Immature natural killer cell (primary cell): ENCODE results near the gene MEIS2. TPM values are rescaled to one million over a fixed set of nuclear protein-coding genes. Genes with fewer than 3 reads are reported as not detected.

Source experiments
- DNase-seq, 3 donors: peaks; one replicate each; pipeline ENCODE4 v3.0.0; 2022; ENCODE audit warnings: mixed read lengths in 1 of 3
- H3K27ac Mint-ChIP-seq, 6 donors: one replicate each; pipeline ENCODE4 v1.8.0; 2020; ENCODE audit warnings: mixed read lengths in 6 of 6, mild to moderate bottlenecking in 5 of 6, inconsistent platforms in 4 of 6, moderate library complexity in 3 of 6
- H3K27me3 Mint-ChIP-seq, 3 donors: one replicate each; pipeline ENCODE4 v1.8.0; 2020 to 2021; ENCODE audit warnings: low read depth in 3 of 3, mild to moderate bottlenecking in 3 of 3, mixed read lengths in 3 of 3, moderate library complexity in 3 of 3, inconsistent platforms in 1 of 3
- H3K36me3 Mint-ChIP-seq, 3 donors: one replicate each; pipeline ENCODE4 v1.8.0; 2020; ENCODE audit warnings: mixed read lengths in 3 of 3, inconsistent platforms in 2 of 3, mild to moderate bottlenecking in 2 of 3
- H3K4me1 Mint-ChIP-seq, 2 donors: one replicate each; pipeline ENCODE4 v1.8.0; 2020; ENCODE audit warnings: inconsistent platforms in 2 of 2, mild to moderate bottlenecking in 2 of 2, mixed read lengths in 2 of 2, moderate library complexity in 1 of 2
- H3K4me3 Mint-ChIP-seq, 5 donors: one replicate each; pipeline ENCODE4 v1.8.0; 2020; ENCODE audit warnings: mild to moderate bottlenecking in 5 of 5, mixed read lengths in 5 of 5, inconsistent platforms in 3 of 5, moderate library complexity in 3 of 5
- H3K9me3 Mint-ChIP-seq, 6 donors: one replicate each; pipeline ENCODE4 v1.8.0; 2020; ENCODE audit warnings: mild to moderate bottlenecking in 6 of 6, mixed read lengths in 6 of 6, inconsistent platforms in 4 of 6, moderate library complexity in 3 of 6
- polyA plus RNA-seq, 3 donors: library from polyadenylated mRNA; unstranded; fragments of 300-500 nt; fragmentation: Illumina TruSeq; gene quantifications; one replicate each; pipeline ENCODE4 v1.2.3, GENCODE V29; 2021

Gene MEIS2
- polyA plus RNA-seq, 3 donors from 2014 or later = not detected

DNA sequence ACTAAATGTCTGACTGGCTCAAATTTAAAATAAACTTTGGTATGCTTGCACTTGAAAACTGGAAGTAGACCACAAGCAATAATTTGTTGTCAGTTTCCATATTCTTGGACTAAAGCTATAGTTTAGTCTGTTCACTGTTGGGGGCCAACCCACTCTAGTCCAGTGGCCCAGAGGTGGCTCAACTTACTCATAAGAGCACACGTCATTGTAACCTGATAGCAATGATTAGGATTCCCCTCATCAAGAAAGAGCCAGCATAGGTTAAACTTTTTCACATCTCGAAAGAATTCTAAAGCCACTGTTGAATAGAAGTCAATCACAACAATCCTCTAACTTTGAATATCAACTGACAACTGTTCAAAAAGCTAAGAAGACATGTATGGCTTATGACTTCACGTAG is 147.0 kb downstream of the MEIS2 start:
- Mint-ChIP-seq H3K36me3 (no peaks in the 10 kb centered on the region), H3K9me3 (peaks cover 3 to 23% (median 7%) of the 10 kb centered on the region in 6 donors), H3K4me1 (no peaks in the 10 kb centered on the region), H3K4me3 (no peak overlapping the region), H3K27me3 (no peaks in the 10 kb centered on the region), H3K27ac (no peak overlapping the region)
- DNase-seq = no peak

GRCh38 chr15:36951731-36952247 is 148.6 kb downstream of the MEIS2 start:
- H3K36me3 Mint-ChIP-seq = no peaks in the 10 kb centered on the region
- H3K9me3 Mint-ChIP-seq = peaks cover 3 to 23% (median 6%) of the 10 kb centered on the region in 6 donors
- no peak for DNase-seq
- no peak overlapping the region for H3K27ac Mint-ChIP-seq
- no peaks in the 10 kb centered on the region for H3K4me1 Mint-ChIP-seq
- peaks cover 0 to 2% (median 0%) of the 10 kb centered on the region in 3 donors for H3K27me3 Mint-ChIP-seq
- no peak overlapping the region for H3K4me3 Mint-ChIP-seq

DNA sequence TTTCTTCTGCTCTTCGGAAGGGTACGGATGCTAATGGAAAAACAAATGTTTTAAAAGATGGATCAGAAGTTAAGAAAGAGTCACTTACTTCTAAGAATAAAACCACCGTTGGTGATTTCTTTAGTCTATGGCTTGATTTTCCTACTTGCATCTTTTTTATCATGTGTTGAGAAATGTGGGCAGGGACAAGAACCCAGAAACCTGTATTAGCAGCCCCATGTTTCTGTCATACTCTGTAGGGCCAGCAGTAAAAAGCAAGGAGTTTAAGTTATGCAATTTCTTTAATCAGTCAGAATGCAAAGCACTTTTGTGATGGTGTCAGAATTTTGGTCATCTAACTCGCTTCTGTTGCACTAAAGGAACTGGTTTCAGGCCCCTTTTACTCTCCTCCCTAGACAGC is 150.0 kb downstream of the MEIS2 start:
- DNase-seq = no peak
- Mint-ChIP-seq H3K27me3 (peaks cover 0 to 2% (median 0%) of the 10 kb centered on the region in 3 donors), H3K9me3 (peaks cover 3 to 19% (median 5%) of the 10 kb centered on the region in 6 donors), H3K4me1 (no peaks in the 10 kb centered on the region), H3K4me3 (no peak overlapping the region), H3K27ac (no peak overlapping the region), H3K36me3 (no peaks in the 10 kb centered on the region)

- no peaks in the 10 kb centered on the region for H3K36me3 Mint-ChIP-seq
- no peak for DNase-seq
- peaks cover 3 to 20% (median 6%) of the 10 kb centered on the region in 6 donors for H3K9me3 Mint-ChIP-seq
- peaks cover 0 to 2% (median 0%) of the 10 kb centered on the region in 3 donors for H3K27me3 Mint-ChIP-seq
- H3K4me1 Mint-ChIP-seq = no peaks in the 10 kb centered on the region
- H3K27ac Mint-ChIP-seq = no peak overlapping the region
- no peak overlapping the region for H3K4me3 Mint-ChIP-seq
Measured at GRCh38 chr15:36948982-36949381, 151.4 kb downstream of the MEIS2 start.

GRCh38 chr15:36947035-36947719 is 153.2 kb downstream of the MEIS2 start:
- Mint-ChIP-seq H3K27ac (no peak overlapping the region), H3K36me3 (no peaks in the 10 kb centered on the region), H3K27me3 (peaks cover 0 to 2% (median 0%) of the 10 kb centered on the region in 3 donors), H3K4me1 (no peaks in the 10 kb centered on the region), H3K9me3 (peaks cover 3 to 23% (median 8%) of the 10 kb centered on the region in 6 donors), H3K4me3 (no peak overlapping the region)
- DNase-seq = no peak

GRCh38 chr15:36944442-36944841 is 155.9 kb downstream of the MEIS2 start:
- no peak overlapping the region for H3K4me3 Mint-ChIP-seq
- peaks cover 0 to 38% (median 7%) of the 10 kb centered on the region in 6 donors for H3K9me3 Mint-ChIP-seq
- H3K36me3 Mint-ChIP-seq = no peaks in the 10 kb centered on the region
- no peak overlapping the region for H3K27ac Mint-ChIP-seq
- no peaks in the 10 kb centered on the region for H3K4me1 Mint-ChIP-seq
- no peak for DNase-seq
- H3K27me3 Mint-ChIP-seq = peaks cover 0 to 2% (median 2%) of the 10 kb centered on the region in 3 donors

- H3K4me3 Mint-ChIP-seq = no peak overlapping the region
- H3K27ac Mint-ChIP-seq = no peak overlapping the region
- no peak for DNase-seq
- H3K9me3 Mint-ChIP-seq = peaks cover 2 to 44% (median 6%) of the 10 kb centered on the region in 6 donors
- peaks cover 0 to 2% (median 2%) of the 10 kb centered on the region in 3 donors for H3K27me3 Mint-ChIP-seq
- no peaks in the 10 kb centered on the region for H3K36me3 Mint-ChIP-seq
- no peaks in the 10 kb centered on the region for H3K4me1 Mint-ChIP-seq
Measured at GRCh38 chr15:36943508-36944361, 156.6 kb downstream of the MEIS2 start.

DNA sequence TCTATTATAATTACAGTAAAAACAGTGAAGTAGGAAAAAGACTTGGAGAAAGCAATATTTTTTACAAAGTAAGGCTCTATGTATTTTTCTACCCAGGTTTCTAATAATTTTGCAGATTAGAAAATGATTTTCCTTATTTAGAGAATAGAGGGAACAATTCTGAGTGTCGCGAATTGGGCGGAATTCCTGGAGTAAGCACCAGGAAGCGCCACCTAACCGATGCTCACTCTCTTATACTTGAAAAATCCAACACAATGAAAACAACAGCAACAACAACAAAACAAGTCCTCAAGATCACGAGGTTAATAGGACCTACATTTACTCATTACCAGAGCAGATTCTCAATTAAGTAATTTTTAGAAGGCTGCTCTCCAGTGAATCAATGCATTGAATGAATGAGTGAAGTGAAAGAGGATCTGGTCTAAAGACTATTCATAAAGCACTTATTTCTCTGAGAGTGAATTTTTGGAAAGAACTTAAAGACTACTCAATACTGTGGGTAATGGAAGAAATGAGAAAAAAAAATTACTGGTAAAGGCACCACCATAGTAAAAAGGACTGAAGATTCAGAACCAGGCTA is 158.0 kb downstream of the MEIS2 start:
- Mint-ChIP-seq H3K27ac (no peak overlapping the region), H3K4me3 (no peak overlapping the region), H3K36me3 (no peaks in the 10 kb centered on the region), H3K4me1 (no peaks in the 10 kb centered on the region), H3K27me3 (peaks cover 0 to 2% (median 2%) of the 10 kb centered on the region in 3 donors), H3K9me3 (peaks cover 4 to 52% (median 8%) of the 10 kb centered on the region in 6 donors)
- no peak for DNase-seq

DNA sequence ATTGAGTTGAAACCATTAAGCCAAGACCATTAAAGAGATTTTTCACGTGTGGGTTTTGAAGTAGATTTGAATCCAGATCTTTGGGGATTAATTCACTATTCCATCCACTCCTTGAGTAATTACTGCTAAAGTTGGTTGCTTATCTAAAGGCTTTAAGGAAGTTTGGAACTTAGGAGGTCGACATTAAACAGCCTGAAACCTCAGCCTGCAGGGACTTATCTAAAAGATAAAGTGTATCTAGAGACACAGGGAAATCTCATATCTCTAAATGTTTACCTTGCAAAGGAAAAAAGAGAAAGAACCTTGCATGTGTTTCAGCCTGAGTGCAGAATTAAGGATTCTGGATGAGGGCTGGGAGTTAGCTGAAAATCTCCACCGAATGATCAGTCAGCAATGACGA is 158.6 kb downstream of the MEIS2 start:
- Mint-ChIP-seq H3K4me1 (no peaks in the 10 kb centered on the region), H3K9me3 (peaks cover 4 to 52% (median 8%) of the 10 kb centered on the region in 6 donors), H3K4me3 (no peak overlapping the region), H3K36me3 (no peaks in the 10 kb centered on the region), H3K27ac (no peak overlapping the region), H3K27me3 (peaks cover 0 to 2% (median 0%) of the 10 kb centered on the region in 3 donors)
- no peak for DNase-seq

DNA sequence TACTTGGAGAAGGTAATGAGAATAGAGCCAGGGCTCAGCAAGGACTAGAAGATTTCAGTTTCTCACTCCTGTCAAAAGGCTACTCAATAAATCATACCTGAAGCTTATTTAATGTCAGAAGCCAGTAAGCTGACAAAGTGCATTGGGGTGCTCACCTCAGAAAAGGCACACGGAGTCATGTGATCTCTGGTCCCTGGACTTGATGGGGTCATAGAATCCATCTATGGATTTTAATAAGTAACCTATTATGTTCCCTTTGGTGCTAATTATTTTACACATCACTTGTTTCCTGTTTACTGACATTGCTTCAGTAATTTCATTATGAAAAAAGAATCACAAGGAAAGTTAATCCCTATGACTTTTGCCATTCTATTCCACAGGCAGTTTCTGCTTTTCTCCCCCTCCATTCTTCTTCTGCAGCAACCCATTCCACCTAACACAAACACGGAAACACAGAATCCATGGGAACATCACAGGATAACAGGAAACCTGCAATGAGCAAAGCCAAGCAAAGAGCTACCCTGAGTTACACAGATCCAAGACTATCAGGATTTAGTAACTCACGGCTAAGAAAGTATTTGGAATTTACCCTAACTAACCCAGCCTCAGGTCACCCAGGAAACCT is 159.6 kb downstream of the MEIS2 start:
- Mint-ChIP-seq H3K9me3 (peaks cover 4 to 52% (median 8%) of the 10 kb centered on the region in 6 donors), H3K4me1 (no peaks in the 10 kb centered on the region), H3K4me3 (no peak overlapping the region), H3K27ac (no peak overlapping the region), H3K36me3 (no peaks in the 10 kb centered on the region), H3K27me3 (peaks cover 0 to 2% (median 0%) of the 10 kb centered on the region in 3 donors)
- no peak for DNase-seq

DNA sequence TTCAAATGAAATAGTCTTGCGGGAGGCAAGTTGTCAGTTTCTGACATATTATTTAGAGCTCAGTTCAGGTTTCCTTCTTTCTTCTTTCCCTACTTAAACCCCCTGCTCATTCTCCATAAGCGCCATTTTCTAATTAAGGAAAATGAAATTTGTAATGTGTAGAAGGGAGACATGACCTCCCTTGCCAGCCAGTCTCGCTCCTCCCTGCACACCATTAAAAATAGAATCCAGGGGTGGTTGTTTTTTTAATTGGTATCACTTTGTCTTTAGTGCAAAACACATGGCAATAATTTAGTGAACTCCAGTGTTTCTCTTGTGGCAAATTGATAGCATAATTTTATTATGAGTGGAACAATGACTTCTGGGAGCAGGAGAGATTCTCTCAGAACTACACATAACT is 160.1 kb downstream of the MEIS2 start:
- H3K27me3 Mint-ChIP-seq = peaks cover 0 to 2% (median 0%) of the 10 kb centered on the region in 3 donors
- H3K4me1 Mint-ChIP-seq = no peaks in the 10 kb centered on the region
- no peaks in the 10 kb centered on the region for H3K36me3 Mint-ChIP-seq
- peaks cover 4 to 48% (median 8%) of the 10 kb centered on the region in 6 donors for H3K9me3 Mint-ChIP-seq
- no peak overlapping the region for H3K27ac Mint-ChIP-seq
- no peak overlapping the region for H3K4me3 Mint-ChIP-seq
- no peak for DNase-seq

- peaks cover 2 to 34% (median 6%) of the 10 kb centered on the region in 6 donors for H3K9me3 Mint-ChIP-seq
- H3K36me3 Mint-ChIP-seq = no peaks in the 10 kb centered on the region
- H3K27me3 Mint-ChIP-seq = peaks cover 0 to 2% (median 0%) of the 10 kb centered on the region in 3 donors
- no peaks in the 10 kb centered on the region for H3K4me1 Mint-ChIP-seq
- DNase-seq = no peak
- no peak overlapping the region for H3K27ac Mint-ChIP-seq
- H3K4me3 Mint-ChIP-seq = no peak overlapping the region
Measured at GRCh38 chr15:36938764-36939163, 161.6 kb downstream of the MEIS2 start.

GRCh38 chr15:36938131-36938530 is 162.2 kb downstream of the MEIS2 start:
- Mint-ChIP-seq H3K4me3 (no peak overlapping the region), H3K4me1 (no peaks in the 10 kb centered on the region), H3K27me3 (peaks cover 0 to 2% (median 0%) of the 10 kb centered on the region in 3 donors), H3K27ac (no peak overlapping the region), H3K9me3 (peaks cover 2 to 32% (median 5%) of the 10 kb centered on the region in 6 donors), H3K36me3 (no peaks in the 10 kb centered on the region)
- DNase-seq = no peak
